ENCODE results near the gene SMURF1. TPM values are rescaled to one million over a fixed set of nuclear protein-coding genes. Genes with fewer than 3 reads are reported as not detected.

Gene SMURF1
- total RNA-seq, 1 donor from 2014 or later, result 34.4 TPM

DNA sequence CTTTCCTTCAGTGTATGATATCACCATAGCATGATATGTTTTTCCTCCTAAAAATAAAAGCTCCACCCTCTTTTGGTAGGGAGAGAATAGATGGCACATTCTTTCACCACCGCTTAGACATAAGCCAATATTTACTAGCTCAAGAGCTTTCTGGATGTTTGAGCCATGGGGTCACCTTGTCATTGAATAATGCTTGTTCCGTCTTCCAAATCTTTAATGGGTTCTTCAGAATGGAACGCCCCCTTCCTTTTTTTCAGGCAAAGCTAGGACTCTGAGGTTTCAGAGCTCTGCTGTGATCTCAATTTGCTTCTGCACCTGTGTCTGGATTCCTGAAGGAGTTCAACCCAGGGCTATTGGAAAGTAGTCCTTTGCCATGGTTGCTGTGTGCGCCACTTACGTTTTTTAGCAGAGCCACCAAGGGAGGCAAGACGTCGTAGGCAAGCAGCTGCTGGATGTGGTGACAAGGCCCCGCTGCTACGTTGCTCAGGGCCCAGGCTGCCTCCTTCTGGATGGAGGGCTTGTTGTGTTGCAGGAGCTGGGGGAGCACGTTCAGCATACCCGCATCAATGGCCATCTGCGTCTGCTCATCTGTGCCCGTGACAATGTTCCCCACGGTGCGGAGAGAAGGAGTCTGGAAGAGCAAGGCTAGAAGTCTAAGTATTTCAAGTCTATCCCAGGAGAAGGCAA, 40.8 kb upstream of the SMURF1 start:
- no peaks in the 10 kb centered on the region for H3K9me3 Mint-ChIP-seq
- H3K27me3 Mint-ChIP-seq (ENCODE audit: low read depth), result peaks cover 24% of the 10 kb centered on the region
- TF ChIP-seq, protein P1, sequence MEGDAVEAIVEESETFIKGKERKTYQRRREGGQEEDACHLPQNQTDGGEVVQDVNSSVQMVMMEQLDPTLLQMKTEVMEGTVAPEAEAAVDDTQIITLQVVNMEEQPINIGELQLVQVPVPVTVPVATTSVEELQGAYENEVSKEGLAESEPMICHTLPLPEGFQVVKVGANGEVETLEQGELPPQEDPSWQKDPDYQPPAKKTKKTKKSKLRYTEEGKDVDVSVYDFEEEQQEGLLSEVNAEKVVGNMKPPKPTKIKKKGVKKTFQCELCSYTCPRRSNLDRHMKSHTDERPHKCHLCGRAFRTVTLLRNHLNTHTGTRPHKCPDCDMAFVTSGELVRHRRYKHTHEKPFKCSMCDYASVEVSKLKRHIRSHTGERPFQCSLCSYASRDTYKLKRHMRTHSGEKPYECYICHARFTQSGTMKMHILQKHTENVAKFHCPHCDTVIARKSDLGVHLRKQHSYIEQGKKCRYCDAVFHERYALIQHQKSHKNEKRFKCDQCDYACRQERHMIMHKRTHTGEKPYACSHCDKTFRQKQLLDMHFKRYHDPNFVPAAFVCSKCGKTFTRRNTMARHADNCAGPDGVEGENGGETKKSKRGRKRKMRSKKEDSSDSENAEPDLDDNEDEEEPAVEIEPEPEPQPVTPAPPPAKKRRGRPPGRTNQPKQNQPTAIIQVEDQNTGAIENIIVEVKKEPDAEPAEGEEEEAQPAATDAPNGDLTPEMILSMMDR (IDR thresholded peaks at IDR 0.05; ENCODE audit: unreplicated experiment), result no peak
- H3K27ac Mint-ChIP-seq, result no peak overlapping the region
- no peak for DNase-seq (ENCODE audit: low spot score in 2 of 2, unreplicated experiment in 2 of 2)
- H3K4me1 Mint-ChIP-seq, result no peaks in the 10 kb centered on the region
- no peak overlapping the region for H3K4me3 Mint-ChIP-seq
- H3K36me3 Mint-ChIP-seq, result no peaks in the 10 kb centered on the region

DNA sequence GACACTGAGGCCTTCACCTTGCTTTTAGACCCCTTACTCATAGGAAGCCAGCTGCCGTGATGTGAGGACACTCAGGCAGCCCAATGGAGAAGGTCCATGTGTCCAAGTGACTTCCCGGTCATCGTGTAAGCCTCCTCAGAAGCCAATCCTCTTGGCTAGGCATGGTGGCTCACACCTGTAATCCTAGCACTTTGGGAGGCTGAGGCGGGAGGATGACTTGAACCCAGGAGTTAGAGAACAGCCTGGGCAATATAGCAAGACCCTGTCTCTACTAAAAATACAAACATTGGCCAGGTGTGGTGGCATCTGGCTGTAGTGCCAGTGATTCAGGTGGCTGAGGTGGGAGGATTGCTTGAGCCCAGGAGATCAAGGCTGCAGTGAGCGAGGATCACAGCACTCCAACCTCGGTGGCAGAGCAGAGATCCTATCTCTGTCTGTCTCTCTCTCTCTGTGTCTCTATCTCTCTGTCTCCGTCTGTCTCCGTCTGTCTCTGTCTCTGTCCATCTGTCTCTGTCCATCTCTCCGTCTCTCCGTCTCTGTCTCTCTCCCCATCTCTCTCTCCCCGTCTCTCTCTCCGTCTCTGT, 36.3 kb upstream of the SMURF1 start:
- Mint-ChIP-seq H3K36me3 (no peaks in the 10 kb centered on the region), H3K27me3 (ENCODE audit: low read depth) (peaks cover 29% of the 10 kb centered on the region), H3K4me1 (no peaks in the 10 kb centered on the region), H3K4me3 (no peak overlapping the region), H3K27ac (no peak overlapping the region), H3K9me3 (no peaks in the 10 kb centered on the region)
- no peak for DNase-seq (ENCODE audit: low spot score in 2 of 2, unreplicated experiment in 2 of 2)
- TF ChIP-seq, protein P1 (IDR thresholded peaks at IDR 0.05; ENCODE audit: unreplicated experiment), result no peak

DNA sequence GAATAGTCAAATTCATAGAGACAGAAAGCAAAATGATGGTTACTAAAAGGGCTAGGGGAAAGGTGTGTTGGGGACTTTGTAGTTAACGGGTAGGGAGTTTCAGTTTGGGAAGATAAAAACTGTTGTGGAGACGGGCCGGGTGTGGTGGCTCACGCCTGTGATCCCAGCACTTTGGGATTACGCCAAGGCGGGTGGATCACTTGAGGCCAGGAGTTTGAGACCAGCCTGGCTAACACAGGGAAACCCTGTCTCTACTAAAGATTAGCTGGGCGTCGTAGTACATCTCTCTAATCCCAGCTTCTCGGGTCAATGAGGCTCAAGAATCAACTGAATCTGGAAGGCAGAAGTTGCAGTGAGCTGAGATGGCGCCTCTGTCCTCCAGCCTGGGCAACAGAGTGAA, 33.3 kb upstream of the SMURF1 start:
- H3K27ac Mint-ChIP-seq, result no peak overlapping the region
- H3K36me3 Mint-ChIP-seq, result no peaks in the 10 kb centered on the region
- H3K9me3 Mint-ChIP-seq, result no peaks in the 10 kb centered on the region
- no peaks in the 10 kb centered on the region for H3K4me1 Mint-ChIP-seq
- H3K4me3 Mint-ChIP-seq, result no peak overlapping the region
- H3K27me3 Mint-ChIP-seq (ENCODE audit: low read depth), result peaks cover 28% of the 10 kb centered on the region
- TF ChIP-seq, protein P1 (IDR thresholded peaks at IDR 0.05; ENCODE audit: unreplicated experiment), result no peak
- no peak for DNase-seq (ENCODE audit: low spot score in 2 of 2, unreplicated experiment in 2 of 2)

DNA sequence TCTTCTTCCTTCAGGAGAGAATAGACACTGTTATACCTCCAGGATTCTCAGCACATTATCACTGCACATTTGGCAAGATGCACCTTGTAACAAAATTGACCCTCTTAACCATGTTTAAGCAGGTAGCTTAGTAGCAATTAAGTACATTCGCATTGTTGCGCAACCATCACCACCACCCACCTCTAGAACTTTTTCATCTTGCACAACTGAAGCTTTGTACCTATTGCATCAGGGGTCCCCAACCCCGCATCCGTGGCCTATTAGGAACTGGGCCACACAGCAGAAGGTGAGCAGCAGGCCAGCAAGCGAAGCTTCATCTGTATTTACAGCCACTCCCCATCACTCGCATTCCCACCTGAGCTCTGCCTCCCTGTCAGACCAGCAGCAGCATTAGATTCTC, 29.9 kb upstream of the SMURF1 start:
- H3K36me3 Mint-ChIP-seq, result no peaks in the 10 kb centered on the region
- H3K27ac Mint-ChIP-seq, result no peak overlapping the region

DNA sequence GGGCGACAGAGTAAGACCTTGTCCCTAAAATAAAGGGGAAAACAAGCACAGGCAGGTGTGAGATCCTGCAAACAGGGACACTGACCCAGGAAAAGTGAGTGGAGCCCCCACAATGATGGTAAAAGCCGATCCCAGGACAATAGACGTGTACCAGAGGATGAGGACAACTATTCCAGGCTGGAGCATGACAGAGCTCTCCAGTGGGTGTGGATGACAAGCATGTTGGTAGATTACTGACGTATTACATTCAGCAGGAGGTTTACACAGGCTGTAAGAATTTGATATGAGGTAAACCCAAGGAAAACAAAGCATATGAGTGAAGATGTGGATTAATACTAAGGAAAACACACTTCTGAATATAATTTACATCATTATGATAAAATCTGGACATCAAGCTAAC, 27.8 kb upstream of the SMURF1 start:
- no peaks in the 10 kb centered on the region for H3K4me1 Mint-ChIP-seq
- peaks cover 6% of the 10 kb centered on the region for H3K27me3 Mint-ChIP-seq (ENCODE audit: low read depth)
- TF ChIP-seq, protein P1 (IDR thresholded peaks at IDR 0.05; ENCODE audit: unreplicated experiment), result no peak
- no peaks in the 10 kb centered on the region for H3K36me3 Mint-ChIP-seq
- DNase-seq (ENCODE audit: low spot score in 2 of 2, unreplicated experiment in 2 of 2), result no peak
- no peak overlapping the region for H3K27ac Mint-ChIP-seq
- H3K4me3 Mint-ChIP-seq, result no peak overlapping the region
- H3K9me3 Mint-ChIP-seq, result no peaks in the 10 kb centered on the region

More for the DNA sequence above, 29.9 kb upstream of the SMURF1 start:
- H3K9me3 Mint-ChIP-seq, result no peaks in the 10 kb centered on the region
- peaks cover 10% of the 10 kb centered on the region for H3K27me3 Mint-ChIP-seq (ENCODE audit: low read depth)
- no peaks in the 10 kb centered on the region for H3K4me1 Mint-ChIP-seq
- TF ChIP-seq, protein P1 (IDR thresholded peaks at IDR 0.05; ENCODE audit: unreplicated experiment), result no peak
- DNase-seq (ENCODE audit: low spot score in 2 of 2, unreplicated experiment in 2 of 2), result no peak
- H3K4me3 Mint-ChIP-seq, result no peak overlapping the region
